K562 (cell line): ENCODE results near the gene USP48. TPM values are rescaled to one million over a fixed set of nuclear protein-coding genes. Genes with fewer than 3 reads are reported as not detected.

ENCODE experiments used
- BRF2 ChIP-seq: IDR thresholded peaks from 3 replicates; pipeline ENCODE4 v1.6.1; 2011; ENCODE audit warnings: borderline replicate concordance, mild to moderate bottlenecking; ENCODE audit not compliant: insufficient read length, insufficient read depth
- CAMTA2 ChIP-seq: fragments of 250-450 bp; sonication (Bioruptor Pico); conservative IDR thresholded peaks from 2 replicates; pipeline ENCODE4 v1.5.1; 2022
- HDAC1 ChIP-seq, 2 experiments: fragments of 450-650 bp; IDR thresholded peaks; 2 replicates each; pipeline ENCODE4 v1.6.1; 2016 to 2017; ENCODE audit warnings: inconsistent platforms in 1 of 2, mild to moderate bottlenecking in 1 of 2, moderate library complexity in 1 of 2
- HES1 ChIP-seq: fragments of 450-650 bp; IDR thresholded peaks from 2 replicates; pipeline ENCODE4 v1.6.1; 2016; ENCODE audit warnings: low read depth, mild to moderate bottlenecking, moderate library complexity
- KLF13 ChIP-seq: fragments of 450-650 bp; IDR thresholded peaks from 2 replicates; pipeline ENCODE4 v1.6.1; 2016; ENCODE audit warnings: missing genetic modification characterization, low read depth, mild to moderate bottlenecking, missing compliant biosample characterization, moderate library complexity, borderline replicate concordance
- LARP7 ChIP-seq: fragments of 450-650 bp; IDR thresholded peaks from 2 replicates; pipeline ENCODE4 v1.6.1; 2016
- MGA ChIP-seq: fragments of 450-650 bp; IDR thresholded peaks from 2 replicates; pipeline ENCODE4 v1.6.1; 2016; ENCODE audit warnings: mild to moderate bottlenecking, moderate library complexity
- MTA2 ChIP-seq: fragments of 450-650 bp; IDR thresholded peaks from 2 replicates; pipeline ENCODE4 v1.6.1; 2016; ENCODE audit warnings: low read depth
- NR0B1 ChIP-seq: fragments of 450-650 bp; IDR thresholded peaks from one replicate; pipeline ENCODE4 v1.6.1; 2018; ENCODE audit warnings: mild to moderate bottlenecking, moderate library complexity; ENCODE audit not compliant: partially characterized antibody
- SP1 ChIP-seq: sonication (generic); formaldehyde crosslinking; IDR thresholded peaks from 2 replicates; pipeline ENCODE4 v1.8.1; 2022; ENCODE audit warnings: mild to moderate bottlenecking, missing genetic modification reagents
- ZFX ChIP-seq: sonication (generic); formaldehyde crosslinking; IDR thresholded peaks from 2 replicates; pipeline ENCODE4 v1.8.0; 2022; ENCODE audit warnings: mild to moderate bottlenecking, missing genetic modification reagents, moderate library complexity
- ZNF12 ChIP-seq: sonication (generic); formaldehyde crosslinking; IDR thresholded peaks from 2 replicates; pipeline ENCODE4 v1.4.0; 2020; ENCODE audit warnings: mild to moderate bottlenecking, missing genetic modification reagents
- ZNF263 ChIP-seq: sonication (generic); formaldehyde crosslinking; IDR thresholded peaks from 2 replicates; pipeline ENCODE4 v1.8.0; 2022; ENCODE audit warnings: mild to moderate bottlenecking, missing genetic modification reagents, borderline replicate concordance
- polyA plus RNA-seq, 8 experiments: library from polyadenylated mRNA; depleted of rRNA in 4 of 8; stranded (reverse) in 5 of 8; unstranded in 3 of 8; fragments of >200 nt; fragmentation: Nextera tagmentation in 2 of 8; fragmentation: Illumina TruSeq in 1 of 8; extraction: Ambion mirVana in 2 of 8; extraction: Trizol in 1 of 8; gene quantifications; 2 replicates each; pipeline versions ENCODE4 v1.2.1 to v1.2.3, GENCODE V29; 2011 to 2014; ENCODE audit warnings: inconsistent platforms in 1 of 8, missing spikeins in 1 of 8
- total RNA-seq, 7 experiments: library from RNA; depleted of rRNA in 6 of 7; stranded (reverse); fragments of >200 nt in 6 of 7; fragmentation: Illumina TruSeq in 2 of 7; extraction: Trizol in 2 of 7; gene quantifications; 2 replicates each; pipeline versions ENCODE4 v1.2.1 to v1.2.3, GENCODE V29; 2011 to 2021; ENCODE audit warnings: low replicate concordance in 1 of 7

The USP48 gene
- total and polyA plus RNA-seq, 9 of the 15 experiments (the other 6 are each of a cell fraction or from before 2014, with no cell fraction given) = 23.3 to 123 (median 106) TPM

- TF ChIP-seq HES1 (no peak), CAMTA2 (CRISPR knock-in tag) (no peak), LARP7 (no peak), BRF2 (no peak), MGA (peak; percentile 59; the same call in 1 of the 2 replicates), HDAC1 (IDR thresholded peaks at IDR 0.05) (peak in 1 of 2 experiments; percentile 24; a peak in 1 of 4 replicates), ZFX (peak; percentile 2), ZNF263 (CRISPR knock-in tag) (no peak; the same call in 1 of the 2 replicates), MTA2 (0 out of 2 replicates have a peak, but pooled peaks have one; percentile 3), ZNF12 (CRISPR knock-in tag) (no peak), SP1 (CRISPR knock-in tag) (peak; percentile 47; the same call in 1 of the 2 replicates), KLF13 (tag) (no peak; the same call in 1 of the 2 replicates), NR0B1 (no peak)
Measured at GRCh38 chr1:21639594-21640041, 143.3 kb downstream of the USP48 start (continued).
